Endodermal cell (in vitro differentiated cells): ENCODE measurements around the gene LCE3D. TPM values are rescaled to one million over a fixed set of nuclear protein-coding genes. Genes with fewer than 3 reads are reported as not detected.
"Not testable (repeated sequence)": the region's sequence is repeated elsewhere in the genome, so short reads cannot be mapped to it uniquely, and the experiment has no call there.

Experiments
- DNase-seq: peaks from one replicate; pipeline ENCODE4 v3.0.0-alpha.2; 2017
- H3K27ac ChIP-seq: 2 replicates; pipeline ENCODE4 v1.5.1; 2013; ENCODE audit warnings: mild to moderate bottlenecking, low read depth, low read length, moderate library complexity
- H3K27me3 ChIP-seq: 2 replicates; pipeline ENCODE4 v1.6.1; 2013; ENCODE audit warnings: mild to moderate bottlenecking, low read length, moderate library complexity; ENCODE audit not compliant: insufficient read depth, control insufficient read depth, poor library complexity, severe bottlenecking
- H3K36me3 ChIP-seq: 2 replicates; pipeline ENCODE4 v1.7.0; 2013; ENCODE audit warnings: mild to moderate bottlenecking, low read length, moderate library complexity; ENCODE audit not compliant: control insufficient read depth, insufficient read depth
- H3K4me1 ChIP-seq: one replicate; pipeline ENCODE4 v1.7.0; 2013; ENCODE audit warnings: low read length; ENCODE audit not compliant: control insufficient read depth, insufficient read depth
- H3K4me3 ChIP-seq: 2 replicates; pipeline ENCODE4 v1.5.1; 2013; ENCODE audit warnings: mild to moderate bottlenecking, low read length, moderate library complexity
- H3K9ac ChIP-seq: 2 replicates; pipeline ENCODE4 v1.6.1; 2013; ENCODE audit warnings: mild to moderate bottlenecking, low read length, moderate library complexity; ENCODE audit not compliant: poor library complexity, severe bottlenecking; ENCODE audit errors: extremely low read depth
- H3K9me3 ChIP-seq: 2 replicates; pipeline ENCODE4 v1.6.1; 2013; ENCODE audit warnings: mild to moderate bottlenecking, low read length, moderate library complexity; ENCODE audit not compliant: control insufficient read depth
- H3K27ac Mint-ChIP-seq: 2 replicates; pipeline ENCODE4 v1.8.0; 2020; ENCODE audit warnings: mixed read lengths
- H3K27me3 Mint-ChIP-seq: 2 replicates; pipeline ENCODE4 v1.8.0; 2021; ENCODE audit warnings: mild to moderate bottlenecking, mixed read lengths; ENCODE audit not compliant: insufficient read depth
- H3K36me3 Mint-ChIP-seq: 2 replicates; pipeline ENCODE4 v1.8.0; 2020; ENCODE audit warnings: low read depth, mixed read lengths
- H3K4me1 Mint-ChIP-seq: 2 replicates; pipeline ENCODE4 v1.8.0; 2020; ENCODE audit warnings: mixed read lengths
- H3K4me3 Mint-ChIP-seq: 2 replicates; pipeline ENCODE4 v1.8.0; 2020; ENCODE audit warnings: mild to moderate bottlenecking, moderate library complexity, mixed read lengths
- H3K9me3 Mint-ChIP-seq: 2 replicates; pipeline ENCODE4 v1.8.0; 2020; ENCODE audit warnings: mild to moderate bottlenecking, mixed read lengths
- CTCF ChIP-seq: fragments of 200-600 bp; sonication (generic); conservative IDR thresholded peaks from 2 replicates; pipeline ENCODE4 v1.5.0; 2021; ENCODE audit warnings: antibody characterized with exemption, mild to moderate bottlenecking
- WGBS, 2 experiments: methylation state at CpG; one replicate each; pipeline versions ENCODE4 v1.1.5 to v1.1.7; 2013; ENCODE audit warnings: missing lambda C conversion rate in 2 of 2, mixed read lengths in 1 of 2; ENCODE audit not compliant: insufficient coverage in 1 of 2, insufficient read length in 1 of 2; 5-methylcytosine and 5-hydroxymethylcytosine counted together
- total RNA-seq, 2 donors: library from RNA; stranded (reverse); fragmentation: NEBNext Ultra II Directional in 1 of 2; extraction: Animal tissue kit (Norgen Biotek cat#: 25700) in 1 of 2; gene quantifications; 2 replicates in 1 of 2; 3 replicates in 1 of 2; pipeline ENCODE4 v1.2.1, GENCODE V29; 2021

Gene LCE3D
- total RNA-seq, 2 donors from 2014 or later, result not detected

GRCh38 chr1:152582647-152583046, 2.3 kb upstream of the LCE3D start:
- 67% methylated on average over 1 of the region's 1 CpG; no CpG with 5 or more reads in 1 of the 2 experiments for WGBS, 2 experiments
- H3K27ac ChIP-seq, result no peak overlapping the region
- peaks cover 40% of the 10 kb centered on the region for H3K9me3 ChIP-seq
- no peaks in the 10 kb centered on the region for H3K4me1 Mint-ChIP-seq
- H3K27me3 ChIP-seq, result no peaks in the 10 kb centered on the region
- no peak overlapping the region for H3K27ac Mint-ChIP-seq
- H3K9me3 Mint-ChIP-seq, result peaks cover 88% of the 10 kb centered on the region
- H3K36me3 ChIP-seq, result no peaks in the 10 kb centered on the region
- H3K9ac ChIP-seq, result no peak overlapping the region
- H3K4me3 Mint-ChIP-seq, result no peak overlapping the region
- DNase-seq, result no peak
- no peak for TF ChIP-seq CTCF
- no peaks in the 10 kb centered on the region for H3K36me3 Mint-ChIP-seq
- H3K4me3 ChIP-seq, result no peak overlapping the region
- H3K4me1 ChIP-seq, result no peaks in the 10 kb centered on the region
- no peaks in the 10 kb centered on the region for H3K27me3 Mint-ChIP-seq

- peaks cover 93% of the 10 kb centered on the region for H3K9me3 Mint-ChIP-seq
- DNase-seq, H3K36me3 ChIP-seq, H3K36me3 Mint-ChIP-seq, H3K27me3 Mint-ChIP-seq, H3K4me3 Mint-ChIP-seq, H3K4me3 ChIP-seq, H3K27ac ChIP-seq, H3K27ac Mint-ChIP-seq, H3K4me1 ChIP-seq, H3K4me1 Mint-ChIP-seq, H3K9ac ChIP-seq, H3K27me3 ChIP-seq: not testable (repeated sequence)
- WGBS, 2 experiments, result 82% methylated on average over 9 of the region's 9 CpGs; no CpG with 5 or more reads in 1 of the 2 experiments
- peaks cover 59% of the 10 kb centered on the region for H3K9me3 ChIP-seq
Measured at GRCh38 chr1:152579526-152579925, 790 bp downstream of the LCE3D start.

- peaks cover 93% of the 10 kb centered on the region for H3K9me3 Mint-ChIP-seq
- H3K27me3 Mint-ChIP-seq, result no peaks in the 10 kb centered on the region
- 86 to 100% methylated on average over 2 of the region's 2 CpGs for WGBS, 2 experiments
Measured at GRCh38 chr1:152577168-152577567, 3.1 kb downstream of the LCE3D start.

More at GRCh38 chr1:152577168-152577567, 3.1 kb downstream of the LCE3D start:
- H3K27ac ChIP-seq, result no peak overlapping the region
- no peaks in the 10 kb centered on the region for H3K36me3 ChIP-seq
- no peaks in the 10 kb centered on the region for H3K4me1 Mint-ChIP-seq
- no peak overlapping the region for H3K9ac ChIP-seq
- DNase-seq, result no peak
- no peaks in the 10 kb centered on the region for H3K36me3 Mint-ChIP-seq
- no peak overlapping the region for H3K27ac Mint-ChIP-seq
- H3K4me1 ChIP-seq, result no peaks in the 10 kb centered on the region
- no peak overlapping the region for H3K4me3 ChIP-seq
- no peak overlapping the region for H3K4me3 Mint-ChIP-seq
- no peak for TF ChIP-seq CTCF
- peaks cover 76% of the 10 kb centered on the region for H3K9me3 ChIP-seq
- H3K27me3 ChIP-seq, result no peaks in the 10 kb centered on the region
